A549 (cell line): ENCODE results near the gene FGFR2. TPM values are rescaled to one million over a fixed set of nuclear protein-coding genes. Genes with fewer than 3 reads are reported as not detected.

Experiments
- ATAC-seq, 2 experiments: fragments of 200-7000 bp in 1 of 2; fragments of >200 bp in 1 of 2; cut with Nextera tagmentation in 1 of 2; cut with Tn5 transposase in 1 of 2; 3 replicates each; pipeline versions ENCODE4 v1.8.0 to v1.9.1; 2018 to 2020; ENCODE audit warnings: mild to moderate bottlenecking in 1 of 2, moderate library complexity in 1 of 2
- CTCF ChIA-PET: fragments of 300-600 bp; sonication (Branson Sonifier 250); formaldehyde crosslinking; extraction: SDS; loops from one replicate; lab custom pipeline; 2021; ENCODE audit warnings: antibody characterized with exemption, inconsistent platforms; lab: Yijun Ruan, JAX
- POLR2A ChIA-PET: fragments of 350-600 bp; formaldehyde crosslinking; extraction: SDS; loops from one replicate; lab custom pipeline; 2021; ENCODE audit warnings: antibody characterized with exemption, inconsistent platforms; lab: Yijun Ruan, JAX
- DNase-seq, 2 experiments: peaks; one replicate each; pipeline versions ENCODE4 v3.0.0 to v3.0.0-alpha.2; 2011 to 2016; ENCODE audit warnings: low read depth in 1 of 2, low spot score in 1 of 2
- FAIRE-seq: peaks from 2 replicates; lab custom pipeline; 2011; peaks lifted over from hg19 to GRCh38; lab: Jason Lieb, UNC
- H3K27ac ChIP-seq, 2 experiments: fragments of >200 bp; sonication (Bioruptor Twin); formaldehyde crosslinking; 3 replicates each; pipeline ENCODE4 v1.5.1; 2016 to 2017
- H3K4me1 ChIP-seq: fragments of >200 bp; sonication (Bioruptor Twin); formaldehyde crosslinking; 3 replicates; pipeline ENCODE4 v1.6.1; 2016
- H3K4me2 ChIP-seq: fragments of >200 bp; sonication (Bioruptor Twin); formaldehyde crosslinking; 3 replicates; pipeline ENCODE4 v1.6.1; 2016
- H3K4me3 ChIP-seq: fragments of >200 bp; sonication (Bioruptor Twin); formaldehyde crosslinking; 3 replicates; pipeline ENCODE4 v1.5.1; 2016
- H3K9me3 ChIP-seq: fragments of >200 bp; sonication (Bioruptor Twin); formaldehyde crosslinking; 3 replicates; pipeline ENCODE4 v1.6.1; 2016
- BHLHE40 ChIP-seq: IDR thresholded peaks from 2 replicates; pipeline ENCODE4 v1.6.1; 2012; ENCODE audit warnings: low read depth, low read length, inconsistent platforms
- CBX2 ChIP-seq: fragments of 200-600 bp; sonication (generic); IDR thresholded peaks from 2 replicates; pipeline ENCODE4 v1.6.1; 2016; ENCODE audit warnings: low read depth, mild to moderate bottlenecking, borderline replicate concordance
- CHD2 ChIP-seq: fragments of 150-350 bp; IDR thresholded peaks from 2 replicates; pipeline ENCODE4 v1.6.1; 2014; ENCODE audit warnings: low read length; ENCODE audit not compliant: partially characterized antibody
- CHD4 ChIP-seq: fragments of 200-600 bp; sonication (generic); IDR thresholded peaks from 2 replicates; pipeline ENCODE4 v1.6.1; 2016; ENCODE audit warnings: antibody characterized with exemption, mild to moderate bottlenecking, borderline replicate concordance
- EHF ChIP-seq: fragments of 250-450 bp; sonication (Bioruptor Pico); IDR thresholded peaks from 2 replicates; pipeline ENCODE4 v1.5.0; 2020; ENCODE audit warnings: mild to moderate bottlenecking
- EHMT2 ChIP-seq: fragments of 200-600 bp; sonication (generic); IDR thresholded peaks from 2 replicates; pipeline ENCODE4 v1.6.1; 2016; ENCODE audit warnings: antibody characterized with exemption, low read depth, mild to moderate bottlenecking, moderate library complexity
- ESRRA ChIP-seq: fragments of 150-350 bp; IDR thresholded peaks from 2 replicates; pipeline ENCODE4 v1.6.1; 2014; ENCODE audit warnings: mild to moderate bottlenecking, low read length, borderline replicate concordance
- FOSB ChIP-seq: fragments of 250-450 bp; sonication (Bioruptor Pico); IDR thresholded peaks from 2 replicates; pipeline ENCODE4 v1.5.0; 2020; ENCODE audit warnings: mild to moderate bottlenecking, moderate library complexity
- GATA3 ChIP-seq: IDR thresholded peaks from 2 replicates; pipeline ENCODE4 v1.6.1; 2012; ENCODE audit warnings: borderline replicate concordance
- HES2 ChIP-seq: fragments of >200 bp; sonication (Bioruptor Twin); formaldehyde crosslinking; IDR thresholded peaks from 2 replicates; pipeline ENCODE4 v1.6.1; 2016
- HEYL ChIP-seq: fragments of 250-450 bp; sonication (Bioruptor Pico); IDR thresholded peaks from 2 replicates; pipeline ENCODE4 v1.8.0; 2021; ENCODE audit warnings: mild to moderate bottlenecking, moderate library complexity
- HMGXB4 ChIP-seq: fragments of 250-450 bp; sonication (Bioruptor Pico); IDR thresholded peaks from 2 replicates; pipeline ENCODE4 v1.5.0; 2021; ENCODE audit warnings: mild to moderate bottlenecking, moderate library complexity, borderline replicate concordance
- JUN ChIP-seq, 2 experiments: fragments of >200 bp; sonication (Bioruptor Twin); formaldehyde crosslinking; IDR thresholded peaks; 2 replicates in 1 of 2; 3 replicates in 1 of 2; pipeline ENCODE4 v1.6.1; 2016 to 2017
- KDM1A ChIP-seq: fragments of 200-600 bp; sonication (generic); IDR thresholded peaks from 2 replicates; pipeline ENCODE4 v1.6.1; 2016; ENCODE audit warnings: low read depth, mild to moderate bottlenecking
- KDM5A ChIP-seq: fragments of 200-600 bp; sonication (generic); IDR thresholded peaks from 2 replicates; pipeline ENCODE4 v1.6.1; 2016; ENCODE audit warnings: antibody characterized with exemption, mild to moderate bottlenecking
- MAX ChIP-seq: IDR thresholded peaks from 2 replicates; pipeline ENCODE4 v1.6.1; 2012
- MYC ChIP-seq: IDR thresholded peaks from 2 replicates; pipeline ENCODE4 v1.6.1; 2012; ENCODE audit warnings: mild to moderate bottlenecking, inconsistent platforms, low read length, improper control_type of control experiment, borderline replicate concordance
- NPAS2 ChIP-seq: fragments of 250-450 bp; sonication (Bioruptor Pico); IDR thresholded peaks from 2 replicates; pipeline ENCODE4 v1.8.0; 2022; ENCODE audit warnings: mild to moderate bottlenecking, moderate library complexity, borderline replicate concordance
- NR3C1 ChIP-seq: fragments of >200 bp; sonication (Bioruptor Twin); formaldehyde crosslinking; IDR thresholded peaks from 3 replicates; pipeline ENCODE4 v1.6.1; 2017
- PBX3 ChIP-seq: IDR thresholded peaks from 2 replicates; pipeline ENCODE4 v1.6.1; 2012
- PHF8 ChIP-seq: fragments of 200-600 bp; sonication (generic); IDR thresholded peaks from 2 replicates; pipeline ENCODE4 v1.6.1; 2016; ENCODE audit warnings: low read depth, mild to moderate bottlenecking, antibody characterized with exemption, moderate library complexity, borderline replicate concordance
- RARB ChIP-seq: fragments of 250-450 bp; sonication (Bioruptor Pico); IDR thresholded peaks from 2 replicates; pipeline ENCODE4 v1.8.0; 2021; ENCODE audit warnings: mild to moderate bottlenecking, moderate library complexity
- RFX5 ChIP-seq: fragments of 450-650 bp; IDR thresholded peaks from 2 replicates; pipeline ENCODE4 v1.7.1; 2014; ENCODE audit warnings: antibody characterized with exemption, mild to moderate bottlenecking, moderate library complexity
- SMC3 ChIP-seq: fragments of >200 bp; sonication (Bioruptor Twin); formaldehyde crosslinking; IDR thresholded peaks from 3 replicates; pipeline ENCODE4 v1.6.1; 2018; ENCODE audit warnings: inconsistent platforms
- SREBF2 ChIP-seq: fragments of 450-650 bp; IDR thresholded peaks from 2 replicates; pipeline ENCODE4 v1.6.1; 2014; ENCODE audit warnings: mild to moderate bottlenecking, moderate library complexity
- TP53 ChIP-seq: fragments of 250-450 bp; sonication (Bioruptor Pico); IDR thresholded peaks from 2 replicates; pipeline ENCODE4 v1.5.0; 2021; ENCODE audit warnings: mild to moderate bottlenecking, moderate library complexity
- ZC3H11A ChIP-seq: fragments of 450-650 bp; IDR thresholded peaks from 2 replicates; pipeline ENCODE4 v1.6.1; 2014; ENCODE audit warnings: antibody characterized with exemption, mild to moderate bottlenecking
- ZFP36 ChIP-seq: fragments of 450-650 bp; IDR thresholded peaks from 2 replicates; pipeline ENCODE4 v1.6.1; 2014; ENCODE audit warnings: borderline replicate concordance; ENCODE audit not compliant: partially characterized antibody
- ZSCAN20 ChIP-seq: fragments of 250-450 bp; sonication (Bioruptor Pico); IDR thresholded peaks from 2 replicates; pipeline ENCODE4 v1.8.0; 2022; ENCODE audit warnings: mild to moderate bottlenecking, moderate library complexity
- WGBS: methylation state at CpG from one replicate; pipeline ENCODE4 v1.1.6; 2017; ENCODE audit errors: missing lambda C conversion rate; 5-methylcytosine and 5-hydroxymethylcytosine counted together
- polyA plus RNA-seq, 4 experiments: library from polyadenylated mRNA; depleted of rRNA in 3 of 4; stranded (reverse); fragments of >200 nt; fragmentation: RNase III in 1 of 4; extraction: RNeasy Plus Mini Kit Qiagen cat#74134 plus additional on column Dnase treatment in 1 of 4; gene quantifications; 2 replicates in 3 of 4; 3 replicates in 1 of 4; pipeline ENCODE4 v1.2.3, GENCODE V29; 2011 to 2017

Gene FGFR2
- polyA plus RNA-seq, 2 of the 4 experiments (the other 2 are of a cell fraction) = 0.16 to 0.22 TPM

- ChIA-PET CTCF (no interaction called here), POLR2A (no interaction called here)
- TF ChIP-seq ZC3H11A (no peak), KDM1A (no peak), MYC (no peak), EHF (no peak)
- H3K4me2 ChIP-seq = no peak overlapping the region
- no peak for DNase-seq
- no peak for FAIRE-seq
- no peaks in the 10 kb centered on the region for H3K9me3 ChIP-seq
- ATAC-seq = no peak
- WGBS = 44% methylated on average over 8 of the region's 8 CpGs
- no peak overlapping the region for H3K27ac ChIP-seq
- H3K4me1 ChIP-seq = no peaks in the 10 kb centered on the region
- no peak overlapping the region for H3K4me3 ChIP-seq
Observed at GRCh38 chr10:121514141-121514865, 83.9 kb downstream of the FGFR2 start.

- TF ChIP-seq ZFP36 (no peak), RFX5 (no peak), GATA3 (no peak), FOSB (CRISPR knock-in tag) (no peak), CHD4 (no peak), NR3C1 (no peak), NPAS2 (no peak), CBX2 (no peak), RARB (CRISPR knock-in tag) (no peak), CHD2 (no peak), BHLHE40 (no peak), HMGXB4 (CRISPR knock-in tag) (no peak), ESRRA (no peak), KDM5A (no peak)
- TF ChIP-seq, all 56 proteins: peak for 0
- H3K9me3 ChIP-seq = no peaks in the 10 kb centered on the region
- no peak overlapping the region for H3K4me3 ChIP-seq
- WGBS = 27% methylated on average over 5 of the region's 5 CpGs
- ATAC-seq (no peak), FAIRE-seq (no peak), DNase-seq (no peak)
- POLR2A ChIA-PET = no interaction called here
- no peak overlapping the region for H3K27ac ChIP-seq
- H3K4me1 ChIP-seq = no peaks in the 10 kb centered on the region
- H3K4me2 ChIP-seq = no peak overlapping the region
- CTCF ChIA-PET = no interaction called here
Observed at GRCh38 chr10:121511943-121512342, 86.3 kb downstream of the FGFR2 start.

GRCh38 chr10:121511460-121511859, 86.8 kb downstream of the FGFR2 start:
- H3K4me3 ChIP-seq = no peak overlapping the region
- no peaks in the 10 kb centered on the region for H3K9me3 ChIP-seq
- FAIRE-seq (no peak), DNase-seq (no peak), ATAC-seq (no peak; a peak in 1 of 6 replicates)
- H3K27ac ChIP-seq = no peak overlapping the region
- no peak for TF ChIP-seq KDM5A
- no peak for TF ChIP-seq KDM1A
- TF ChIP-seq SMC3 = no peak
- no peak for TF ChIP-seq SREBF2
- no peak for TF ChIP-seq HES2
- TF ChIP-seq TP53 (CRISPR knock-in tag) = no peak
- TF ChIP-seq NPAS2 = no peak
- TF ChIP-seq JUN (IDR thresholded peaks at IDR 0.05) = no peak
- TF ChIP-seq NR3C1 = no peak
- TF ChIP-seq MAX = no peak
- TF ChIP-seq EHF = no peak
- no peak for TF ChIP-seq ZSCAN20 (CRISPR knock-in tag)
- TF ChIP-seq RARB (CRISPR knock-in tag) = no peak
- no peak for TF ChIP-seq EHMT2
- TF ChIP-seq PHF8 = no peak
- TF ChIP-seq HEYL (CRISPR knock-in tag) = no peak
- TF ChIP-seq ZFP36 = no peak
- no peak for TF ChIP-seq BHLHE40
- no peak for TF ChIP-seq PBX3
- no peak for TF ChIP-seq RFX5
- 45% methylated on average over 4 of the region's 4 CpGs for WGBS
- no peak overlapping the region for H3K4me2 ChIP-seq
- ChIA-PET POLR2A (no interaction called here), CTCF (no interaction called here)
- no peaks in the 10 kb centered on the region for H3K4me1 ChIP-seq
